GM21529 (cell line): ENCODE results near the gene GAK.

Experiments used
- ATAC-seq: cut with Tn5 transposase; IDR thresholded peaks from one replicate; pipeline ENCODE4 v1.9.1; 2021; ENCODE audit not compliant: unreplicated experiment

GAK gene

GRCh38 chr4:892780-893179 is 39.3 kb downstream of the GAK start:
- ATAC-seq: no peak

- ATAC-seq: no peak
Observed at GRCh38 chr4:891747-892146, 40.4 kb downstream of the GAK start.

GRCh38 chr4:890036-890695 is 42.0 kb downstream of the GAK start:
- ATAC-seq: no peak

GRCh38 chr4:889516-889915 is 42.6 kb downstream of the GAK start:
- ATAC-seq: no peak

- ATAC-seq: no peak
Observed at GRCh38 chr4:888029-888428, 44.1 kb downstream of the GAK start.

GRCh38 chr4:887034-887763 is 44.9 kb downstream of the GAK start:
- no peak for ATAC-seq

- no peak for ATAC-seq
Observed at GRCh38 chr4:886244-886643, 45.9 kb downstream of the GAK start.

GRCh38 chr4:885353-885752 is 46.8 kb downstream of the GAK start:
- no peak for ATAC-seq

- ATAC-seq: no peak
Observed at GRCh38 chr4:884896-885295, 47.2 kb downstream of the GAK start.

- no peak for ATAC-seq
Observed at GRCh38 chr4:884259-884658, 47.9 kb downstream of the GAK start.

GRCh38 chr4:883377-884095 is 48.6 kb downstream of the GAK start:
- ATAC-seq: no peak

- ATAC-seq: no peak
Observed at GRCh38 chr4:882646-883045, 49.5 kb downstream of the GAK start.

GRCh38 chr4:881709-882108 is 50.4 kb downstream of the GAK start:
- no peak for ATAC-seq

GRCh38 chr4:880684-881405 is 51.3 kb downstream of the GAK start:
- ATAC-seq: no peak

GRCh38 chr4:879729-880077 is 52.4 kb downstream of the GAK start:
- ATAC-seq: peak; percentile 81

GRCh38 chr4:878796-879728 is 53.1 kb downstream of the GAK start:
- no peak for ATAC-seq

GRCh38 chr4:877502-877901 is 54.6 kb downstream of the GAK start:
- no peak for ATAC-seq

- no peak for ATAC-seq
Observed at GRCh38 chr4:876780-877179, 55.3 kb downstream of the GAK start.

GRCh38 chr4:875818-876423 is 56.2 kb downstream of the GAK start:
- no peak for ATAC-seq
